Lower lobe of right lung (tissue), 2 donors: ENCODE results near the gene PHACTR1. TPM values are rescaled to one million over a fixed set of nuclear protein-coding genes. Genes with fewer than 3 reads are reported as not detected.

ENCODE experiments used
- ATAC-seq, 2 donors: fragments of 200-7000 bp; cut with Tn5 transposase; one replicate each; pipeline ENCODE4 v1.9.1; 2020 to 2022; ENCODE audit warnings: mild to moderate bottlenecking in 2 of 2, moderate library complexity in 2 of 2
- DNase-seq: peaks from one replicate; pipeline ENCODE4 v3.0.0-alpha.2; 2020
- H3K27ac ChIP-seq: fragments of 200-600 bp; one replicate; pipeline ENCODE4 v1.8.0; 2022
- H3K27me3 ChIP-seq: fragments of 200-600 bp; one replicate; pipeline ENCODE4 v1.8.0; 2022; ENCODE audit warnings: low read depth
- H3K36me3 ChIP-seq: fragments of 200-600 bp; one replicate; pipeline ENCODE4 v1.8.0; 2022; ENCODE audit warnings: mild to moderate bottlenecking
- H3K4me1 ChIP-seq: fragments of 200-600 bp; one replicate; pipeline ENCODE4 v1.8.0; 2022
- H3K4me3 ChIP-seq: fragments of 200-600 bp; one replicate; pipeline ENCODE4 v1.8.0; 2022; ENCODE audit warnings: mild to moderate bottlenecking
- H3K9me3 ChIP-seq: fragments of 200-600 bp; one replicate; pipeline ENCODE4 v1.8.0; 2022
- intact Hi-C: fragments of 100-400 bp; cut with DNase I; formaldehyde crosslinking; loops from one replicate; pipeline ENCODE4 v1.11.0; 2022
- total RNA-seq: library from RNA; stranded (reverse); fragmentation: NEBNext Ultra II Directional; extraction: Animal tissue kit (Norgen Biotek cat#: 25700); gene quantifications from one replicate; pipeline ENCODE4 v1.2.1, GENCODE V29; 2021
- TF ChIP-seq, protein P1 (sequence below): fragments of 200-600 bp; IDR thresholded peaks from one replicate; pipeline ENCODE4 v1.8.0; 2022; ENCODE audit warnings: antibody characterized with exemption, mild to moderate bottlenecking
- donor health status: DM: no; HTN: yes; CAD: no; lungs with severe emphysema.

The PHACTR1 gene
- total RNA-seq, 1 donor from 2014 or later: 91.0 TPM

- peaks cover 12% of the 10 kb centered on the region for H3K4me1 ChIP-seq
- no peak for DNase-seq
- no peak overlapping the region for H3K27ac ChIP-seq
- intact Hi-C loops: no loop called here
- H3K36me3 ChIP-seq: no peaks in the 10 kb centered on the region
- no peaks in the 10 kb centered on the region for H3K27me3 ChIP-seq
- no peak overlapping the region for H3K4me3 ChIP-seq
- ATAC-seq: no peak
- TF ChIP-seq, protein P1, sequence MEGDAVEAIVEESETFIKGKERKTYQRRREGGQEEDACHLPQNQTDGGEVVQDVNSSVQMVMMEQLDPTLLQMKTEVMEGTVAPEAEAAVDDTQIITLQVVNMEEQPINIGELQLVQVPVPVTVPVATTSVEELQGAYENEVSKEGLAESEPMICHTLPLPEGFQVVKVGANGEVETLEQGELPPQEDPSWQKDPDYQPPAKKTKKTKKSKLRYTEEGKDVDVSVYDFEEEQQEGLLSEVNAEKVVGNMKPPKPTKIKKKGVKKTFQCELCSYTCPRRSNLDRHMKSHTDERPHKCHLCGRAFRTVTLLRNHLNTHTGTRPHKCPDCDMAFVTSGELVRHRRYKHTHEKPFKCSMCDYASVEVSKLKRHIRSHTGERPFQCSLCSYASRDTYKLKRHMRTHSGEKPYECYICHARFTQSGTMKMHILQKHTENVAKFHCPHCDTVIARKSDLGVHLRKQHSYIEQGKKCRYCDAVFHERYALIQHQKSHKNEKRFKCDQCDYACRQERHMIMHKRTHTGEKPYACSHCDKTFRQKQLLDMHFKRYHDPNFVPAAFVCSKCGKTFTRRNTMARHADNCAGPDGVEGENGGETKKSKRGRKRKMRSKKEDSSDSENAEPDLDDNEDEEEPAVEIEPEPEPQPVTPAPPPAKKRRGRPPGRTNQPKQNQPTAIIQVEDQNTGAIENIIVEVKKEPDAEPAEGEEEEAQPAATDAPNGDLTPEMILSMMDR: no peak
- no peaks in the 10 kb centered on the region for H3K9me3 ChIP-seq
These were observed 546.0 kb downstream of the PHACTR1 start for GRCh38 chr6:13262302-13263230.

- Histone ChIP-seq H3K27me3 (no peaks in the 10 kb centered on the region), H3K27ac (no peak overlapping the region), H3K4me3 (no peak overlapping the region), H3K4me1 (peaks cover 13% of the 10 kb centered on the region), H3K9me3 (no peaks in the 10 kb centered on the region), H3K36me3 (no peaks in the 10 kb centered on the region)
- TF ChIP-seq, protein P1: no peak
- intact Hi-C loops: no loop called here
- DNase-seq (no peak), ATAC-seq (no peak)
These were observed 547.1 kb downstream of the PHACTR1 start for GRCh38 chr6:13263669-13264068.

GRCh38 chr6:13267142-13267651 is 550.6 kb downstream of the PHACTR1 start:
- Histone ChIP-seq H3K4me3 (no peak overlapping the region), H3K36me3 (peaks cover 6% of the 10 kb centered on the region), H3K4me1 (peaks cover 9% of the 10 kb centered on the region), H3K9me3 (no peaks in the 10 kb centered on the region), H3K27ac (no peak overlapping the region), H3K27me3 (no peaks in the 10 kb centered on the region)
- no peak for DNase-seq
- intact Hi-C loops: no loop called here
- peak in 1 of 2 donors; percentile 25 for ATAC-seq
- TF ChIP-seq, protein P1: no peak

GRCh38 chr6:13268913-13269518 is 552.4 kb downstream of the PHACTR1 start:
- Histone ChIP-seq H3K4me3 (no peak overlapping the region), H3K36me3 (peaks cover 6% of the 10 kb centered on the region), H3K9me3 (no peaks in the 10 kb centered on the region), H3K27me3 (no peaks in the 10 kb centered on the region), H3K27ac (peak overlapping the region; percentile 38), H3K4me1 (peaks cover 9% of the 10 kb centered on the region)
- TF ChIP-seq, protein P1: no peak
- intact Hi-C loops: no loop called here
- ATAC-seq (peak; percentile 41 to 75), DNase-seq (no peak)

GRCh38 chr6:13272131-13273046 is 555.8 kb downstream of the PHACTR1 start:
- H3K4me3 ChIP-seq: peak overlapping the region; percentile 38
- intact Hi-C loops: no loop called here
- peak; percentile 66 to 84 for ATAC-seq

More at GRCh38 chr6:13272131-13273046, 555.8 kb downstream of the PHACTR1 start:
- DNase-seq: peak; percentile 85
- Histone ChIP-seq H3K27ac (peak overlapping the region; percentile 50), H3K9me3 (no peaks in the 10 kb centered on the region), H3K4me1 (peaks cover 9% of the 10 kb centered on the region), H3K36me3 (peaks cover 17% of the 10 kb centered on the region), H3K27me3 (no peaks in the 10 kb centered on the region)
- TF ChIP-seq, protein P1: no peak
